CD14-positive monocyte (primary cell): ENCODE data around the gene PRRT1. TPM values are rescaled to one million over a fixed set of nuclear protein-coding genes. Genes with fewer than 3 reads are reported as not detected.

ENCODE experiments used
- DNase-seq, 3 donors: peaks; one replicate each; pipeline ENCODE4 v3.0.0-alpha.2; 2011 to 2022
- H2AFZ ChIP-seq: 2 replicates; pipeline ENCODE4 v1.6.0; 2012; ENCODE audit warnings: mild to moderate bottlenecking, low read depth, low read length, inconsistent platforms; ENCODE audit not compliant: insufficient read depth, poor library complexity, severe bottlenecking
- H3K27ac ChIP-seq, 2 donors: 1 replicate in 1 of 2; 2 replicates in 1 of 2; pipeline ENCODE4 v1.5.1; 2012 to 2013; ENCODE audit warnings: low read length in 2 of 2, control low read depth in 1 of 2, inconsistent platforms in 1 of 2, low read depth in 1 of 2, mild to moderate bottlenecking in 1 of 2
- H3K27me3 ChIP-seq, 2 donors: one replicate each; pipeline versions ENCODE4 v1.6.0 to v1.6.1; 2011 to 2013; ENCODE audit warnings: low read length in 2 of 2; ENCODE audit not compliant: control insufficient read depth in 2 of 2, insufficient read depth in 2 of 2
- H3K36me3 ChIP-seq, 2 donors: replicated peaks in 1 of 2; 1 replicate in 1 of 2; 2 replicates in 1 of 2; pipeline versions ENCODE4 v1.5.1 to v1.6.1; 2012 to 2013; ENCODE audit warnings: low read length in 2 of 2, control low read depth in 1 of 2, inconsistent platforms in 1 of 2, mild to moderate bottlenecking in 1 of 2; ENCODE audit not compliant: insufficient read depth in 2 of 2, control insufficient read depth in 1 of 2
- H3K4me1 ChIP-seq, 2 donors: 1 replicate in 1 of 2; 2 replicates in 1 of 2; pipeline versions ENCODE4 v1.5.1 to v1.6.1; 2012 to 2013; ENCODE audit warnings: low read length in 2 of 2, control low read depth in 1 of 2, inconsistent platforms in 1 of 2, mild to moderate bottlenecking in 1 of 2, moderate library complexity in 1 of 2; ENCODE audit not compliant: insufficient read depth in 2 of 2, control insufficient read depth in 1 of 2
- H3K4me2 ChIP-seq: replicated peaks from 2 replicates; pipeline ENCODE3; 2012; ENCODE audit warnings: low read length, moderate library complexity, mild to moderate bottlenecking; ENCODE audit not compliant: poor library complexity, severe bottlenecking; ENCODE audit errors: extremely low read depth
- H3K4me3 ChIP-seq, 3 experiments: fragments of 200-600 bp in 1 of 3; sonication (generic) in 1 of 3; replicated peaks in 1 of 3; 1 replicate in 2 of 3; 2 replicates in 1 of 3; pipeline ENCODE4 v1.5.1; 2011 to 2013; ENCODE audit warnings: low read length in 3 of 3, mild to moderate bottlenecking in 3 of 3, control low read depth in 2 of 3, low read depth in 2 of 3, inconsistent platforms in 1 of 3, moderate library complexity in 1 of 3
- H3K79me2 ChIP-seq: 2 replicates; pipeline ENCODE4 v1.6.0; 2012; ENCODE audit warnings: mild to moderate bottlenecking, control low read depth, inconsistent platforms, low read length, moderate library complexity; ENCODE audit not compliant: insufficient read depth
- H3K9ac ChIP-seq: 2 replicates; pipeline ENCODE4 v1.6.0; 2017; ENCODE audit warnings: low read length, mild to moderate bottlenecking; ENCODE audit not compliant: insufficient read depth, poor library complexity, severe bottlenecking
- H3K9me3 ChIP-seq, 2 donors: replicated peaks in 1 of 2; 1 replicate in 1 of 2; 2 replicates in 1 of 2; pipeline versions ENCODE4 v1.5.1 to v1.6.1; 2012 to 2013; ENCODE audit warnings: low read length in 2 of 2, control low read depth in 1 of 2; ENCODE audit not compliant: control insufficient read depth in 1 of 2, insufficient read depth in 1 of 2
- H4K20me1 ChIP-seq: 2 replicates; pipeline ENCODE4 v1.6.0; 2012; ENCODE audit warnings: mild to moderate bottlenecking, low read length, control low read depth, moderate library complexity; ENCODE audit not compliant: insufficient read depth
- H3K27ac Mint-ChIP-seq, 7 donors: one replicate each; pipeline ENCODE4 v1.8.0; 2020; ENCODE audit warnings: mild to moderate bottlenecking in 7 of 7, mixed read lengths in 7 of 7, moderate library complexity in 6 of 7, inconsistent platforms in 2 of 7
- H3K27me3 Mint-ChIP-seq, 3 donors: one replicate each; pipeline ENCODE4 v1.8.0; 2021 to 2022; ENCODE audit warnings: low read depth in 3 of 3, mild to moderate bottlenecking in 3 of 3, mixed read lengths in 3 of 3, moderate library complexity in 3 of 3, inconsistent platforms in 1 of 3
- H3K36me3 Mint-ChIP-seq, 2 donors: one replicate each; pipeline ENCODE4 v1.8.0; 2020; ENCODE audit warnings: mixed read lengths in 2 of 2, inconsistent platforms in 1 of 2, mild to moderate bottlenecking in 1 of 2
- H3K4me1 Mint-ChIP-seq: one replicate; pipeline ENCODE4 v1.8.0; 2020; ENCODE audit warnings: mild to moderate bottlenecking, mixed read lengths
- H3K4me3 Mint-ChIP-seq, 2 donors: one replicate each; pipeline ENCODE4 v1.8.0; 2020; ENCODE audit warnings: mild to moderate bottlenecking in 2 of 2, mixed read lengths in 2 of 2, moderate library complexity in 1 of 2
- H3K9me3 Mint-ChIP-seq, 7 donors: one replicate each; pipeline ENCODE4 v1.8.0; 2020 to 2022; ENCODE audit warnings: mixed read lengths in 7 of 7, mild to moderate bottlenecking in 6 of 7, moderate library complexity in 6 of 7, inconsistent platforms in 2 of 7
- CTCF ChIP-seq: fragments of 200-600 bp; IDR thresholded peaks from one replicate; pipeline ENCODE4 v1.8.0; 2022; ENCODE audit warnings: antibody characterized with exemption, mild to moderate bottlenecking
- WGBS: methylation state at CpG from one replicate; pipeline ENCODE4 v1.1.5; 2013; ENCODE audit warnings: missing lambda C conversion rate; ENCODE audit not compliant: insufficient coverage; 5-methylcytosine and 5-hydroxymethylcytosine counted together
- intact Hi-C, 2 donors: fragments of 100-400 bp; cut with micrococcal nuclease; formaldehyde crosslinking; loops; one replicate each; pipeline versions ENCODE4 v1.15.0 to v1.15.1; 2023
- polyA plus RNA-seq, 3 donors: library from polyadenylated mRNA; depleted of rRNA in 1 of 3; unstranded in 2 of 3; stranded (reverse) in 1 of 3; fragments of 300-500 nt in 2 of 3; fragments of >200 nt in 1 of 3; fragmentation: Illumina TruSeq in 2 of 3; gene quantifications; 1 replicate in 2 of 3; 2 replicates in 1 of 3; pipeline ENCODE4 v1.2.3, GENCODE V29; 2012 to 2021

Gene PRRT1
- polyA plus RNA-seq, 3 donors = not detected

- Mint-ChIP-seq H3K4me1 (peaks cover 2% of the 10 kb centered on the region), H3K27ac (peak overlapping the region in 5 of 7 donors; percentile 14 to 73 (median 61)), H3K36me3 (peaks cover 57 to 60% of the 10 kb centered on the region in 2 donors), H3K4me3 (no peak overlapping the region), H3K9me3 (peaks cover 0 to 2% (median 0%) of the 10 kb centered on the region in 7 donors), H3K27me3 (peaks cover 13 to 16% (median 16%) of the 10 kb centered on the region in 3 donors)
- Histone ChIP-seq H4K20me1 (peaks cover 24% of the 10 kb centered on the region), H3K79me2 (no peaks in the 10 kb centered on the region), H3K9ac (peak overlapping the region; percentile 15), H3K4me2 (no peak overlapping the region), H3K27me3 (peaks cover 3 to 13% of the 10 kb centered on the region in 2 donors), H3K27ac (peak overlapping the region in 1 of 2 donors; percentile 6), H3K4me1 (no peaks in the 10 kb centered on the region), H2AFZ (no peak overlapping the region), H3K36me3 (peaks cover 36 to 49% of the 10 kb centered on the region in 2 donors), H3K4me3 (no peak overlapping the region), H3K9me3 (no peaks in the 10 kb centered on the region)
- 84% methylated on average over 5 of the region's 9 CpGs for WGBS
- TF ChIP-seq CTCF = no peak
- intact Hi-C loops = no loop called here
- peak; percentile 30 to 57 (median 43) for DNase-seq
These were observed 38.1 kb downstream of the PRRT1 start for GRCh38 chr6:32113386-32114352.

GRCh38 chr6:32112431-32112980 lies 39.2 kb downstream of the PRRT1 start:
- Histone ChIP-seq H3K36me3 (peaks cover 25 to 38% of the 10 kb centered on the region in 2 donors), H3K4me2 (no peak overlapping the region), H3K4me3 (no peak overlapping the region), H3K27me3 (peaks cover 3 to 21% of the 10 kb centered on the region in 2 donors), H2AFZ (no peak overlapping the region), H4K20me1 (peaks cover 15% of the 10 kb centered on the region), H3K27ac (no peak overlapping the region), H3K79me2 (no peaks in the 10 kb centered on the region), H3K4me1 (no peaks in the 10 kb centered on the region), H3K9ac (no peak overlapping the region), H3K9me3 (no peaks in the 10 kb centered on the region)
- no peak for DNase-seq
- H3K27ac Mint-ChIP-seq = peak overlapping the region in 3 of 7 donors; percentile 6 to 51 (median 43)
- TF ChIP-seq CTCF = no peak
- H3K9me3 Mint-ChIP-seq = peaks cover 0 to 2% (median 0%) of the 10 kb centered on the region in 7 donors
- peaks cover 8% of the 10 kb centered on the region for H3K4me1 Mint-ChIP-seq
- peaks cover 45 to 49% of the 10 kb centered on the region in 2 donors for H3K36me3 Mint-ChIP-seq
- H3K27me3 Mint-ChIP-seq = peaks cover 22 to 28% (median 25%) of the 10 kb centered on the region in 3 donors
- 93% methylated on average over 6 of the region's 9 CpGs for WGBS
- intact Hi-C loops = no loop called here
- no peak overlapping the region for H3K4me3 Mint-ChIP-seq
